CD14-positive monocyte (primary cell): ENCODE data around the gene CD8B. TPM values are rescaled to one million over a fixed set of nuclear protein-coding genes. Genes with fewer than 3 reads are reported as not detected.

Experiments
- DNase-seq, 3 donors: peaks; one replicate each; pipeline ENCODE4 v3.0.0-alpha.2; 2011 to 2022
- H2AFZ ChIP-seq: 2 replicates; pipeline ENCODE4 v1.6.0; 2012; ENCODE audit warnings: mild to moderate bottlenecking, low read depth, low read length, inconsistent platforms; ENCODE audit not compliant: insufficient read depth, poor library complexity, severe bottlenecking
- H3K27ac ChIP-seq, 2 donors: 1 replicate in 1 of 2; 2 replicates in 1 of 2; pipeline ENCODE4 v1.5.1; 2012 to 2013; ENCODE audit warnings: low read length in 2 of 2, control low read depth in 1 of 2, inconsistent platforms in 1 of 2, low read depth in 1 of 2, mild to moderate bottlenecking in 1 of 2
- H3K27me3 ChIP-seq, 2 donors: one replicate each; pipeline versions ENCODE4 v1.6.0 to v1.6.1; 2011 to 2013; ENCODE audit warnings: low read length in 2 of 2; ENCODE audit not compliant: control insufficient read depth in 2 of 2, insufficient read depth in 2 of 2
- H3K36me3 ChIP-seq, 2 donors: replicated peaks in 1 of 2; 1 replicate in 1 of 2; 2 replicates in 1 of 2; pipeline versions ENCODE4 v1.5.1 to v1.6.1; 2012 to 2013; ENCODE audit warnings: low read length in 2 of 2, control low read depth in 1 of 2, inconsistent platforms in 1 of 2, mild to moderate bottlenecking in 1 of 2; ENCODE audit not compliant: insufficient read depth in 2 of 2, control insufficient read depth in 1 of 2
- H3K4me1 ChIP-seq, 2 donors: 1 replicate in 1 of 2; 2 replicates in 1 of 2; pipeline versions ENCODE4 v1.5.1 to v1.6.1; 2012 to 2013; ENCODE audit warnings: low read length in 2 of 2, control low read depth in 1 of 2, inconsistent platforms in 1 of 2, mild to moderate bottlenecking in 1 of 2, moderate library complexity in 1 of 2; ENCODE audit not compliant: insufficient read depth in 2 of 2, control insufficient read depth in 1 of 2
- H3K4me2 ChIP-seq: replicated peaks from 2 replicates; pipeline ENCODE3; 2012; ENCODE audit warnings: low read length, moderate library complexity, mild to moderate bottlenecking; ENCODE audit not compliant: poor library complexity, severe bottlenecking; ENCODE audit errors: extremely low read depth
- H3K4me3 ChIP-seq, 3 experiments: fragments of 200-600 bp in 1 of 3; sonication (generic) in 1 of 3; replicated peaks in 1 of 3; 1 replicate in 2 of 3; 2 replicates in 1 of 3; pipeline ENCODE4 v1.5.1; 2011 to 2013; ENCODE audit warnings: low read length in 3 of 3, mild to moderate bottlenecking in 3 of 3, control low read depth in 2 of 3, low read depth in 2 of 3, inconsistent platforms in 1 of 3, moderate library complexity in 1 of 3
- H3K79me2 ChIP-seq: 2 replicates; pipeline ENCODE4 v1.6.0; 2012; ENCODE audit warnings: mild to moderate bottlenecking, control low read depth, inconsistent platforms, low read length, moderate library complexity; ENCODE audit not compliant: insufficient read depth
- H3K9ac ChIP-seq: 2 replicates; pipeline ENCODE4 v1.6.0; 2017; ENCODE audit warnings: low read length, mild to moderate bottlenecking; ENCODE audit not compliant: insufficient read depth, poor library complexity, severe bottlenecking
- H3K9me3 ChIP-seq, 2 donors: replicated peaks in 1 of 2; 1 replicate in 1 of 2; 2 replicates in 1 of 2; pipeline versions ENCODE4 v1.5.1 to v1.6.1; 2012 to 2013; ENCODE audit warnings: low read length in 2 of 2, control low read depth in 1 of 2; ENCODE audit not compliant: control insufficient read depth in 1 of 2, insufficient read depth in 1 of 2
- H4K20me1 ChIP-seq: 2 replicates; pipeline ENCODE4 v1.6.0; 2012; ENCODE audit warnings: mild to moderate bottlenecking, low read length, control low read depth, moderate library complexity; ENCODE audit not compliant: insufficient read depth
- H3K27ac Mint-ChIP-seq, 7 donors: one replicate each; pipeline ENCODE4 v1.8.0; 2020; ENCODE audit warnings: mild to moderate bottlenecking in 7 of 7, mixed read lengths in 7 of 7, moderate library complexity in 6 of 7, inconsistent platforms in 2 of 7
- H3K27me3 Mint-ChIP-seq, 3 donors: one replicate each; pipeline ENCODE4 v1.8.0; 2021 to 2022; ENCODE audit warnings: low read depth in 3 of 3, mild to moderate bottlenecking in 3 of 3, mixed read lengths in 3 of 3, moderate library complexity in 3 of 3, inconsistent platforms in 1 of 3
- H3K36me3 Mint-ChIP-seq, 2 donors: one replicate each; pipeline ENCODE4 v1.8.0; 2020; ENCODE audit warnings: mixed read lengths in 2 of 2, inconsistent platforms in 1 of 2, mild to moderate bottlenecking in 1 of 2
- H3K4me1 Mint-ChIP-seq: one replicate; pipeline ENCODE4 v1.8.0; 2020; ENCODE audit warnings: mild to moderate bottlenecking, mixed read lengths
- H3K4me3 Mint-ChIP-seq, 2 donors: one replicate each; pipeline ENCODE4 v1.8.0; 2020; ENCODE audit warnings: mild to moderate bottlenecking in 2 of 2, mixed read lengths in 2 of 2, moderate library complexity in 1 of 2
- H3K9me3 Mint-ChIP-seq, 7 donors: one replicate each; pipeline ENCODE4 v1.8.0; 2020 to 2022; ENCODE audit warnings: mixed read lengths in 7 of 7, mild to moderate bottlenecking in 6 of 7, moderate library complexity in 6 of 7, inconsistent platforms in 2 of 7
- WGBS: methylation state at CpG from one replicate; pipeline ENCODE4 v1.1.5; 2013; ENCODE audit warnings: missing lambda C conversion rate; ENCODE audit not compliant: insufficient coverage; 5-methylcytosine and 5-hydroxymethylcytosine counted together
- intact Hi-C, 2 donors: fragments of 100-400 bp; cut with micrococcal nuclease; formaldehyde crosslinking; loops; one replicate each; pipeline versions ENCODE4 v1.15.0 to v1.15.1; 2023
- polyA plus RNA-seq, 3 donors: library from polyadenylated mRNA; depleted of rRNA in 1 of 3; unstranded in 2 of 3; stranded (reverse) in 1 of 3; fragments of 300-500 nt in 2 of 3; fragments of >200 nt in 1 of 3; fragmentation: Illumina TruSeq in 2 of 3; gene quantifications; 1 replicate in 2 of 3; 2 replicates in 1 of 3; pipeline ENCODE4 v1.2.3, GENCODE V29; 2012 to 2021
- TF ChIP-seq, protein P1 (sequence below): fragments of 200-600 bp; IDR thresholded peaks from one replicate; pipeline ENCODE4 v1.8.0; 2022; ENCODE audit warnings: antibody characterized with exemption, mild to moderate bottlenecking

CD8B gene
- polyA plus RNA-seq, 3 donors = 1.5 to 1.6 TPM; not detected in 1

DNA sequence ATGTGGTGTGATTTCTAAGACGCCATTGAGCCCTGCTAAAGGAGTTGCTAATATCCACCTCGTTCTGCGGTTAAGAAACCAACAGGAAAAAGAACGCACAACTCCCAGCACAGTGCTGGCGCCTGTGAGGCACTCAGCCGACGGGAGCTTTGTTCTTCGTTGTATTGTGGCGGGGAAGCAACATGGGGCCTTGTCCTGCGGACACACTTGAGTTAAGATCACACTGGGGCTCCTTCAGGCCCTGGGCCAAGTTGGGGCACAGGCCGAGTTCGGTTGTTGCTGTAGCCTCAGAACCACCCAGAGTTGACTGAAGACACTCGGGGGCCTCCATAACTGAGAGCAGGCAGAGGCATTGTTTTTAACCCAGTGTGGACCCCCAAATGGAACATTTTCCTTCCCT lies 40.4 kb downstream of the CD8B start:
- H3K4me1 ChIP-seq = no peaks in the 10 kb centered on the region

DNA sequence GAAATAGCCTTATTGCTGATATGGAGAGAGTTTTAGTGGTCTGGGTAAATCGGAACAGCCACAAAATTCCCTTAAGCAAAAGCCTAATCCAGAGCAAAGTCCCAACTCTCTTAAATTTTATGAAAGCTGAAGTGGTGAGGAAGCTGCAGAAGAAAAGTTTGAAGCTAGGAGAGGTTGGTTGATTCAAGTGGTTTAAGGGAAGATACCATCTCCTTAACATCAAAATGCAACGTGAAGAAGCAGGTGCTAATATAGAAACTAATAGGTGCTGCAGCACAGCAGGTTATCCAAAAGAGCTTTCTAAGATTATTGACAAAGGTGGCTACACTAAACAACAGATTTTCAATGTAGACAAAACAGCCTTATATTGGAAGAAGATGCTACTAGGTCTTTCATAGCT lies 42.7 kb downstream of the CD8B start:
- Mint-ChIP-seq H3K4me3 (no peak overlapping the region), H3K36me3 (no peaks in the 10 kb centered on the region), H3K27me3 (peaks cover 0 to 2% (median 2%) of the 10 kb centered on the region in 3 donors), H3K4me1 (no peaks in the 10 kb centered on the region), H3K9me3 (peaks cover 3 to 19% (median 12%) of the 10 kb centered on the region in 7 donors), H3K27ac (no peak overlapping the region)
- H3K27ac ChIP-seq = no peak overlapping the region
- no peaks in the 10 kb centered on the region for H3K79me2 ChIP-seq
- H3K27me3 ChIP-seq = no peaks in the 10 kb centered on the region
- WGBS = no CpG with 5 or more reads among the region's 2 CpGs
- no peak overlapping the region for H3K4me2 ChIP-seq
- H3K9me3 ChIP-seq = peaks cover 5 to 13% of the 10 kb centered on the region in 2 donors
- no peak overlapping the region for H3K4me3 ChIP-seq
- H3K9ac ChIP-seq = no peak overlapping the region
- intact Hi-C loops = no loop called here
- no peaks in the 10 kb centered on the region for H4K20me1 ChIP-seq
- no peaks in the 10 kb centered on the region for H3K4me1 ChIP-seq
- no peak overlapping the region for H2AFZ ChIP-seq
- TF ChIP-seq, protein P1, sequence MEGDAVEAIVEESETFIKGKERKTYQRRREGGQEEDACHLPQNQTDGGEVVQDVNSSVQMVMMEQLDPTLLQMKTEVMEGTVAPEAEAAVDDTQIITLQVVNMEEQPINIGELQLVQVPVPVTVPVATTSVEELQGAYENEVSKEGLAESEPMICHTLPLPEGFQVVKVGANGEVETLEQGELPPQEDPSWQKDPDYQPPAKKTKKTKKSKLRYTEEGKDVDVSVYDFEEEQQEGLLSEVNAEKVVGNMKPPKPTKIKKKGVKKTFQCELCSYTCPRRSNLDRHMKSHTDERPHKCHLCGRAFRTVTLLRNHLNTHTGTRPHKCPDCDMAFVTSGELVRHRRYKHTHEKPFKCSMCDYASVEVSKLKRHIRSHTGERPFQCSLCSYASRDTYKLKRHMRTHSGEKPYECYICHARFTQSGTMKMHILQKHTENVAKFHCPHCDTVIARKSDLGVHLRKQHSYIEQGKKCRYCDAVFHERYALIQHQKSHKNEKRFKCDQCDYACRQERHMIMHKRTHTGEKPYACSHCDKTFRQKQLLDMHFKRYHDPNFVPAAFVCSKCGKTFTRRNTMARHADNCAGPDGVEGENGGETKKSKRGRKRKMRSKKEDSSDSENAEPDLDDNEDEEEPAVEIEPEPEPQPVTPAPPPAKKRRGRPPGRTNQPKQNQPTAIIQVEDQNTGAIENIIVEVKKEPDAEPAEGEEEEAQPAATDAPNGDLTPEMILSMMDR = no peak
- DNase-seq = no peak
- no peaks in the 10 kb centered on the region for H3K36me3 ChIP-seq

More for the DNA sequence above, 40.4 kb downstream of the CD8B start:
- Mint-ChIP-seq H3K27me3 (peaks cover 2 to 4% (median 2%) of the 10 kb centered on the region in 3 donors), H3K27ac (no peak overlapping the region), H3K4me1 (no peaks in the 10 kb centered on the region), H3K9me3 (peaks cover 3 to 19% (median 12%) of the 10 kb centered on the region in 7 donors), H3K4me3 (no peak overlapping the region), H3K36me3 (no peaks in the 10 kb centered on the region)
- WGBS = 96% methylated on average over 13 of the region's 13 CpGs
- intact Hi-C loops = no loop called here
- Histone ChIP-seq H3K36me3 (no peaks in the 10 kb centered on the region), H3K9ac (no peak overlapping the region), H2AFZ (no peak overlapping the region), H3K79me2 (no peaks in the 10 kb centered on the region), H4K20me1 (no peaks in the 10 kb centered on the region), H3K9me3 (peaks cover 5 to 13% of the 10 kb centered on the region in 2 donors), H3K27me3 (no peaks in the 10 kb centered on the region), H3K4me2 (no peak overlapping the region), H3K4me3 (no peak overlapping the region), H3K27ac (no peak overlapping the region)
- TF ChIP-seq, protein P1 = no peak
- no peak for DNase-seq
